Measurements from ENCODE around the gene BCL11B.

Gene BCL11B

GRCh38 chr14:99129998-99130397 lies 142.0 kb downstream of the BCL11B start:
- no peak for DNase-seq

- no peak for DNase-seq
These were observed 142.7 kb downstream of the BCL11B start for GRCh38 chr14:99129211-99129696.

DNA sequence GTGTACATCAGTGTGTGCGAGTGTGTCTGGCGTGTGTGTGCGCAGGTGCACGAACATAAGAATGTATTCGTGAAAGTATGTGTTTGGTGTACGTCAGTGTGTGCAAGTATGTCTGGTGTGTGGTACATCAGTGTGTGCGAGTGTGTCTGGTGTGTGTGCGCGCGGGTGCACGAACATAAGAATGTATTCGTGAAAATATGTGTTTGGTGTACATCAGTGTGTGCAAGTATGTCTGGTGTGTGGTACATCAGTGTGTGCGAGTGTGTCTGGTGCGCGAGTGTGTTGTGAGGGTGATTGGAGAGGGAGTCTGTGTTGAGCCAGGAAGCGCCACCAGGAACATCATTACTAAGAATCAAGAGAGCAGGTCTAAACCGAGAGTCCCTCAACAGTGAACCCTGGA lies 143.8 kb downstream of the BCL11B start:
- no peak for DNase-seq

- DNase-seq: peak in 1 of 3 experiments; percentile 16
These were observed 144.3 kb downstream of the BCL11B start for GRCh38 chr14:99127651-99128167.

DNA sequence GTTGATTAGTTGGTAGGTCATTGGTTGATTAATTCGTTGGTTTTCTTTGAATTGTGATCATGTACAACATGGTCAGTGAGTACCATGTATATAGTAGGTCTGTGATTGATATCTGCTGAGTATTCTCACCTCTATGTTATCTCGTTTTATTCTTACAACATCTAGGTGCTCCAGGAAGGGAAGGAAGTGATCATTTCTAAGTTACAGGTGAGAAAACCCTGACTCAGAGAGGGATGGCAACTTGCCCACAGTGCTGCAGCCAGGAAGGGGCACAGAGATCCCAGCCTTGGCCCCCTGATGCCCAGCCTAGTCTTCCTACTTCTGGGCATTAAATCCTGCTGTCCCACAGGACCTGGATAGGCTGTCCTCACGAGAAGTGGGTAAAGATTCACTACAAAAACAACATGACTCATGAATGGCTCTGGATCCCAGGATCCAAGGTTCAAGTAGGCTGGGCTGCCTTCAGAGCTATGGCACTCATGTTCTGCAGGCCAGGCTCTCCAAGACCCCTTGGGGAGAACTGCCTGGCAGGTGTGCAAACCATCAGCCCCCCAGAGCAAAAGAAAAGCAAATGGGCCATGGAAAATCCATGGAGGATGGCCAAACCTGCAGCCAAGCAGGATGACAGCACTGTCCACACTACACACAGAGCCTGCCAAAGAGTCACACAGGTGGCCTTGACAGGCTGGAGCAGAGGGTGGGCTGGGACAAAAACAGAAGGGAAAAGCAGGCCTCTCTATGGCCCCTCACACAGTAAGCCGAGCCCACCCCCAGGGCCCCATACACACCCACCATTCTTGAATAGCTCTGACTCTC lies 146.2 kb downstream of the BCL11B start:
- no peak for DNase-seq

- DNase-seq: no peak
These were observed 146.9 kb downstream of the BCL11B start for GRCh38 chr14:99125113-99125512.

GRCh38 chr14:99124482-99125105 lies 147.4 kb downstream of the BCL11B start:
- no peak for DNase-seq

DNA sequence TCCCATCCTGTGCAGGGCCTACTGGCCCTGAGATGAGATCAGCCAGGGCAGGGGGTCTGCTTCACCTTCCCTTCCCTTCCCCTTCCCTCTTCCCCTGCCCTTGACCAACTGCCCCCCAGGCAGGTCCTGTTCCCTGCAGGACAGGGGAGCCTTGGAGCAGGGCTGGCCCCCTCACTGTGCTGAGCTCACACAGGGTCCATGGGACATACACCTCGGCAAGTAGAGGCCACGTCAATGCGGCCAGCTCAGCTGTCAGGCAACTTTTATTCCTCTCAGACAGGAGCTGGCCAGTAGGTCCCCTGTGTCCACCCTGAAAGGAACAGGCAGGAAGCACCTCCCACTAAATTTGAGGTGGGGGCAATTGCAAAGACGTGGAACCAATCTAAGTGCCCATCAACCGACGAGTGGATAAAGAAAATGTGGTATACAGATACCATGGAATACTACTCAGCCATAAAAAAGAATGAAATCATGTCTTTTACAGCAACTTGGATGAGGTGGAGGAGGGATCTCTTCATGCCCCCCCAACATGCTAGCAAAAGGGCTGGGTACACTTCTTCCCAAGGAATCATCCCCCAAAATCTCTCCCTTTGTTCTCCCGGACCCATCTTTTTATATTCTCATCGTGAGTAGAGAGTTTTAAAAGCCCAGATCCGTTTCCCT lies 148.7 kb downstream of the BCL11B start:
- DNase-seq: no peak

DNA sequence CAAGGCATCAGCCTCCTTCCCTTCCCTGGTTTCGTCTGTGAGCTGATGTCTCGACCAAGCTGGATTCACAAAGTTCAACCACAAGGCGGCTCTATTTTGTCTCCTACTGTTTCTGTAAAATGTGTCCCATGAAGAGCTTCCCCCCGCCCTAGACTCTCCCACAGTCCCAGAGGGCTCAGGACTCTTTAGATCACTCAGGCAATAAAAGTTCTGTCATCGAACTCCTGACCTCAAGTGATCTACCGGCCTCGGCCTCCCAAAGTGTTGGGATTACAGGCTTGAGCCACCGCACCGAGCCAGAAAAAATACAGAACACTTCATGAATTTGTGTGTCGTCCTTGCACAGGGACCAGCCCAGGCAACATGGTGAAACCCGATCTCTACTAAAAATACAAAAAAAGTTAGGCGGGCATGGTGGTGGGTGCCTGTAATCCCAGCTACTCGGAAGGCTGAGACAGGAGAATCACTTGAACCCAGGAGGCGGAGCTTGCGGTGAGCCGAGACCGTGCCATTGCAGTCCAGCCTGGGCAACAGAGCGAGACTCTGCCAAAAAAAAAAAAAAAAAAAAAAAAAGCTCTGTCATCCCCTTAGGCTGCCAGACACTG lies 149.4 kb downstream of the BCL11B start:
- no peak for DNase-seq

- DNase-seq: no peak
These were observed 150.6 kb downstream of the BCL11B start for GRCh38 chr14:99121319-99121875.

DNA sequence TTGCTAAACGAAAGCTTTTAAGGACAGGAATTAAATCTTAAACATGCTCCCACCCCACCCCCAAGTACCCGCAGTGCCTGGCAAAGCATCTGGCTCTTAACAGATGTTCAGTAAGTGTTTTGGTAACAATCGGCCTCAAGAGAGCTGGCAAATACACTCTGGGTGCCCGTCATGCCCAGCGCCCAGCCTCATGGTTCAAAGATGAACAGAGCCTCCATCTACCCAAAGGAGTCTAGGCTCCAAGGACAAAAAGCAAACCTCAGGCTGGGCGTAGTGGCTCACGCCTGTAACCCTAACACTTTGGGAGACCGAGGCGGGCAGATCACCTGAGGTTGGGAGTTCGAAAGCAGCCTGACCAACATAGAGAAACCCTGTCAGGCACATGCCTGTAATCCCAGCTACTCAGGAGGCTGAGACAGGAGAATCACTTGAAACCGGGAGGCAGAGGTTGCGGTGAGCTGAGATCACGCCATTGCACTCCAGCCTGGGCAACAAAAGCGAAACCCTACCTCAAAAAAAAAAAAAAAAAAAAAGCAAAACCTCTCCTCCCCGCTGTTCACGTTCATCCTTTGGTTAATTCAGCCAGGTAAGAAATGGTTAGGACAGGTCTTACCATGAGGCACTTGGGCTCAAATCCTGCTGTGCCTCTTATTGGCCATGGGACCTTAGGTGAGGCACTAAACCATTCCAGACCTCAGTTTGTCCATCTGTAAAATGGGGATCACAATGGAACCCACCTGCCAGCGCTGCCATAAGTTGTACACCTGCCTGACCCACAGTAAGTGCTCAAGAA lies 151.3 kb downstream of the BCL11B start:
- DNase-seq: no peak

GRCh38 chr14:99119554-99120525 lies 152.2 kb downstream of the BCL11B start:
- no peak for DNase-seq

Data from NCI-H1417 (cell line).